Epithelial cell of esophagus (primary cell): ENCODE measurements around the gene PRKG1.
A peak's percentile ranks its signal among the peaks of the same experiment; 100 is the strongest.

Experiments
- DNase-seq: peaks from one replicate; pipeline ENCODE4 v3.0.0; 2010; ENCODE audit warnings: low read depth
- H3K4me3 ChIP-seq: 2 replicates; pipeline ENCODE4 v1.5.1; 2011; ENCODE audit warnings: mild to moderate bottlenecking, low read length, control low read depth
- CTCF ChIP-seq: IDR thresholded peaks from 2 replicates; pipeline ENCODE4 v1.5.1; 2011; ENCODE audit warnings: low read depth, mild to moderate bottlenecking, low read length, control low read depth, inconsistent platforms; ENCODE audit not compliant: insufficient read depth; ENCODE audit errors: missing control alignments

PRKG1 gene

GRCh38 chr10:52287866-52288265, 1213.6 kb downstream of the PRKG1 start:
- no peak for DNase-seq
- no peak for TF ChIP-seq CTCF
- no peak overlapping the region for H3K4me3 ChIP-seq

- DNase-seq = no peak
- no peak for TF ChIP-seq CTCF
- H3K4me3 ChIP-seq = no peak overlapping the region
Measured at GRCh38 chr10:52297747-52298146, 1223.5 kb downstream of the PRKG1 start.

- DNase-seq = no peak
- H3K4me3 ChIP-seq = no peak overlapping the region
- TF ChIP-seq CTCF = no peak
Measured at GRCh38 chr10:52300599-52301277, 1226.5 kb downstream of the PRKG1 start.

- DNase-seq = peak; percentile 74
- peak overlapping the region; percentile 67 for H3K4me3 ChIP-seq
- peak; percentile 69 for TF ChIP-seq CTCF
Measured at GRCh38 chr10:52308251-52309031, 1234.2 kb downstream of the PRKG1 start.

GRCh38 chr10:52312942-52313255, 1238.6 kb downstream of the PRKG1 start:
- DNase-seq = peak; percentile 14
- no peak for TF ChIP-seq CTCF
- peak overlapping the region; percentile 72 for H3K4me3 ChIP-seq

GRCh38 chr10:52313256-52313932, 1239.1 kb downstream of the PRKG1 start:
- peak overlapping the region; percentile 72 for H3K4me3 ChIP-seq
- DNase-seq = no peak
- no peak for TF ChIP-seq CTCF
